Body of pancreas (tissue), 4 donors: ENCODE data around the gene COL6A2. TPM values are rescaled to one million over a fixed set of nuclear protein-coding genes. Genes with fewer than 3 reads are reported as not detected.

ENCODE experiments used
- ATAC-seq: fragments of 150-250 bp; one replicate; pipeline ENCODE4 v1.9.1; 2016
- DNase-seq, 4 donors: peaks; one replicate each; pipeline ENCODE4 v3.0.0-alpha.2; 2019
- H3K27ac ChIP-seq, 4 donors: fragments of 200-600 bp; sonication (generic); 1 replicate in 3 of 4; 2 replicates in 1 of 4; pipeline versions ENCODE4 v1.5.1 to v1.6.1; 2016 to 2019; ENCODE audit warnings: mild to moderate bottlenecking in 1 of 4, mixed read lengths in 1 of 4, moderate library complexity in 1 of 4
- H3K27me3 ChIP-seq, 2 donors: fragments of 200-600 bp; sonication (generic); one replicate each; pipeline ENCODE4 v1.6.0; 2016; ENCODE audit warnings: mild to moderate bottlenecking in 1 of 2
- H3K36me3 ChIP-seq, 2 donors: fragments of 200-600 bp; sonication (generic); replicated peaks in 1 of 2; 2 replicates each; pipeline ENCODE4 v1.5.1; 2016; ENCODE audit warnings: low read depth in 2 of 2; ENCODE audit not compliant: insufficient read depth in 1 of 2
- H3K4me1 ChIP-seq: fragments of 200-600 bp; sonication (generic); one replicate; pipeline ENCODE4 v1.6.0; 2016
- H3K4me3 ChIP-seq, 2 donors: fragments of 200-600 bp; sonication (generic); 1 replicate in 1 of 2; 2 replicates in 1 of 2; pipeline ENCODE4 v1.5.1; 2016 to 2019
- H3K9me3 ChIP-seq, 3 donors: fragments of 200-600 bp; sonication (generic); 1 replicate in 2 of 3; 2 replicates in 1 of 3; pipeline ENCODE4 v1.5.1; 2016
- POLR2A ChIP-seq, 3 donors: fragments of 450-650 bp; IDR thresholded peaks; one replicate each; pipeline ENCODE4 v1.6.1; 2016; ENCODE audit warnings: antibody characterized with exemption in 3 of 3, mild to moderate bottlenecking in 2 of 3
- WGBS, 2 donors: methylation state at CpG; one replicate each; pipeline ENCODE4 v1.1.5; 2017; 5-methylcytosine and 5-hydroxymethylcytosine counted together
- intact Hi-C: fragments of 100-400 bp; cut with DNase I; formaldehyde crosslinking; loops from one replicate; pipeline ENCODE4 v1.15.1; 2023
- total RNA-seq, 2 donors: library from RNA; depleted of rRNA; stranded (reverse); fragments of >200 nt; gene quantifications; one replicate each; pipeline ENCODE4 v1.1.0, GENCODE V29; 2016
- TF ChIP-seq, protein P1 (sequence below), 7 experiments: fragments of 450-650 bp in 4 of 7; fragments of 200-600 bp in 3 of 7; sonication (generic) in 3 of 7; IDR thresholded peaks; one replicate each; pipeline ENCODE4 v1.5.1; 2016 to 2019; ENCODE audit warnings: antibody characterized with exemption in 7 of 7

The COL6A2 gene
- total RNA-seq, 2 donors from 2014 or later, result 72.1 to 339 TPM

GRCh38 chr21:46066591-46067331 lies 31.2 kb upstream of the COL6A2 start:
- WGBS, 2 donors, result 55 to 73% methylated on average over 17 to 24 of the region's 29 CpGs
- H3K27ac ChIP-seq, result peak overlapping the region in 1 of 4 donors; percentile 22
- ATAC-seq, result no peak
- no peak overlapping the region for H3K4me3 ChIP-seq
- H3K4me1 ChIP-seq, result peaks cover 13% of the 10 kb centered on the region
- DNase-seq, result no peak
- H3K9me3 ChIP-seq, result no peaks in the 10 kb centered on the region
- H3K27me3 ChIP-seq, result no peaks in the 10 kb centered on the region
- intact Hi-C loops, result no loop called here
- no peaks in the 10 kb centered on the region for H3K36me3 ChIP-seq
- TF ChIP-seq, protein P1, sequence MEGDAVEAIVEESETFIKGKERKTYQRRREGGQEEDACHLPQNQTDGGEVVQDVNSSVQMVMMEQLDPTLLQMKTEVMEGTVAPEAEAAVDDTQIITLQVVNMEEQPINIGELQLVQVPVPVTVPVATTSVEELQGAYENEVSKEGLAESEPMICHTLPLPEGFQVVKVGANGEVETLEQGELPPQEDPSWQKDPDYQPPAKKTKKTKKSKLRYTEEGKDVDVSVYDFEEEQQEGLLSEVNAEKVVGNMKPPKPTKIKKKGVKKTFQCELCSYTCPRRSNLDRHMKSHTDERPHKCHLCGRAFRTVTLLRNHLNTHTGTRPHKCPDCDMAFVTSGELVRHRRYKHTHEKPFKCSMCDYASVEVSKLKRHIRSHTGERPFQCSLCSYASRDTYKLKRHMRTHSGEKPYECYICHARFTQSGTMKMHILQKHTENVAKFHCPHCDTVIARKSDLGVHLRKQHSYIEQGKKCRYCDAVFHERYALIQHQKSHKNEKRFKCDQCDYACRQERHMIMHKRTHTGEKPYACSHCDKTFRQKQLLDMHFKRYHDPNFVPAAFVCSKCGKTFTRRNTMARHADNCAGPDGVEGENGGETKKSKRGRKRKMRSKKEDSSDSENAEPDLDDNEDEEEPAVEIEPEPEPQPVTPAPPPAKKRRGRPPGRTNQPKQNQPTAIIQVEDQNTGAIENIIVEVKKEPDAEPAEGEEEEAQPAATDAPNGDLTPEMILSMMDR (IDR thresholded peaks at IDR 0.05), result no peak
- no peak for TF ChIP-seq POLR2A (IDR thresholded peaks at IDR 0.05)

DNA sequence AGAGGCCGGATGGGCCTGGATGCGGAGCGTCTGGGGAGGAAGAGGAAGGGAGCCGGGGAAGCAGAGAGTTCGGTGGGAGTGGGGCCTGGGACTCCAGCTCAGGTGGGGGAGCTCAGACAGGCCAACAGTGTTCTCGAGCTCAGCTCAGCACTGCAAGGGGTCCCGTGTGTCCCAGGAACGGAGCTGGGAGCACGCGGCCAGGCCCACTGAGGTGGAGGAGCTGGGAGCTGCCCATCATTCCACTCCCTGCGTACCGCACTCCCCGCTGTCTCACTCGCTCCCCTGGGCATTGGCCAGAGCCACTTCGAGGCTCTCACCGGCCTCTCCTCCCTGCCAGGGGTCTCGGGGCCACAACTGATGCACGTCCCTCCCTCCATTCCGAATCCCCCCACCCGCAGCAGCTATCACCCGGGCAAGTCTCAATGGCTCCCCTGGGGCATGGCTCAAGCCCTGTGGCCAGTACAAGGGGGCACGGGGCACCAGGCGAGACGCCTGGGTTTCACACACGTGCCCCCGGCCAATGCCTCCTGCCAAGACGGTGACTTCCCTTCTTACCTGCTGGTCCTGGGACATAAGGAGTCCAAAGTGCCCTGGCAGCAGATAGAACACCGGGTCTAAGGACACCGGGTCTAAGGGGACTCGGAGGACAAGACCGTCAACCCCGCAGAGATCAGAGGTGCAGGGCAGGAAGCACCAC lies 30.3 kb upstream of the COL6A2 start:
- Histone ChIP-seq H3K27ac (no peak overlapping the region), H3K4me1 (peaks cover 13% of the 10 kb centered on the region), H3K4me3 (no peak overlapping the region), H3K36me3 (no peaks in the 10 kb centered on the region), H3K9me3 (no peaks in the 10 kb centered on the region), H3K27me3 (no peaks in the 10 kb centered on the region)
- no peak for TF ChIP-seq POLR2A (IDR thresholded peaks at IDR 0.05)
- TF ChIP-seq, protein P1 (IDR thresholded peaks at IDR 0.05), result no peak
- no peak for DNase-seq
- WGBS, 2 donors, result 70 to 85% methylated on average over 22 to 31 of the region's 32 CpGs
- intact Hi-C loops, result no loop called here
- no peak for ATAC-seq

DNA sequence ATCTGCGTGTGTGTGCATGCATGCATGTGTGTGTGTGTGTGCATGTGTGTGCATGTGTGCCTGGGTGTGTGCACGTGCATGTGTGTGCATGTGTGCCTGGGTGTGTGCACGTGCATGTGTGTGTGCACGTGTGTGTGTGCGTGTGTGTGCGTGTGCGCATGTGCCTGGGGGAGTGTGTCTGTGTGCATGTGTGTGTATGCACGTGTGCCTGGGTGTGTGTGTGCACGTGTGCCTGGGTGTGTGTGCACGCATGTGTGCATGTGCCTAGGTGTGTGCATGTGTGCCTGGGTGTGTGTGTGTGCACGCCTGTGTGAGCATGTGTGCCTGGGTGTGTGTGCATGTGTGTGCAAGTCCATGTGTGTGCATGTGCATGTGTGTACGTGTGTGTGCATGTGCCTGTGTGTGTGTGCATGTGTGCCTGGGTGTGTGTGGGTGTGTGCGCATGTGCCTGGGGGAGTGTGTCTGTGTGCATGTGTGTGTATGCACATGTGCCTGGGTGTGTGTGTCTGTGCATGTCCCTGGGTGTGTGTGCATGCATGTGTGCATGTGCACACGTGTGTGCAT lies 29.3 kb upstream of the COL6A2 start:
- DNase-seq, result no peak
- TF ChIP-seq, protein P1 (IDR thresholded peaks at IDR 0.05), result no peak
- no peak for TF ChIP-seq POLR2A (IDR thresholded peaks at IDR 0.05)
- intact Hi-C loops, result no loop called here

GRCh38 chr21:46069166-46069565 lies 28.7 kb upstream of the COL6A2 start:
- intact Hi-C loops, result no loop called here
- H3K9me3 ChIP-seq, result no peaks in the 10 kb centered on the region
- H3K36me3 ChIP-seq, result no peaks in the 10 kb centered on the region
- peaks cover 13% of the 10 kb centered on the region for H3K4me1 ChIP-seq
- no peak for TF ChIP-seq POLR2A (IDR thresholded peaks at IDR 0.05)
- TF ChIP-seq, protein P1 (IDR thresholded peaks at IDR 0.05), result no peak
- no peak for ATAC-seq
- DNase-seq, result no peak
- H3K4me3 ChIP-seq, result no peak overlapping the region
- no peaks in the 10 kb centered on the region for H3K27me3 ChIP-seq
- 66 to 100% methylated on average over 1 to 12 of the region's 13 CpGs for WGBS, 2 donors
- H3K27ac ChIP-seq, result no peak overlapping the region

More for the DNA sequence above, 29.3 kb upstream of the COL6A2 start:
- Histone ChIP-seq H3K4me3 (no peak overlapping the region), H3K4me1 (peaks cover 13% of the 10 kb centered on the region), H3K9me3 (no peaks in the 10 kb centered on the region), H3K27me3 (no peaks in the 10 kb centered on the region), H3K36me3 (no peaks in the 10 kb centered on the region), H3K27ac (no peak overlapping the region)
- WGBS, 2 donors, result 56 to 62% methylated on average over 8 to 14 of the region's 14 CpGs
- ATAC-seq, result no peak
